Keratinocyte (primary cell): Measurements from ENCODE around the gene PNMA8B.

Source experiments
- CTCF ChIP-seq, 3 experiments: IDR thresholded peaks in 1 of 3; conservative IDR thresholded peaks in 1 of 3; optimal IDR thresholded peaks in 1 of 3; 2 replicates in 2 of 3; 3 replicates in 1 of 3; pipeline versions ENCODE3 to v1.5.1; 2011; ENCODE audit warnings: low read length in 3 of 3, mild to moderate bottlenecking in 3 of 3, moderate library complexity in 2 of 3, control low read depth in 1 of 3, inconsistent platforms in 1 of 3; ENCODE audit not compliant: insufficient read depth in 2 of 3; ENCODE audit errors: extremely low read depth in 1 of 3
- EZH2 ChIP-seq: IDR thresholded peaks from one replicate; pipeline ENCODE4 v1.6.1; 2012; ENCODE audit warnings: inconsistent platforms, mild to moderate bottlenecking, low read length, moderate library complexity

GRCh38 chr19:46499692-46500091 is 4.0 kb upstream of the PNMA8B start:
- TF ChIP-seq EZH2 (no peak), CTCF (optimal IDR thresholded peaks at IDR 0.05 in 1 of 3, IDR thresholded peaks at IDR 0.05 in 1 of 3, conservative IDR thresholded peaks at IDR 0.05 in 1 of 3; ENCODE audit: extremely low read depth in 1 of 3, insufficient read depth in 2 of 3, low read length in 3 of 3) (no peak)
